Astrocyte (in vitro differentiated cells and primary cell): ENCODE data around the gene APP. TPM values are rescaled to one million over a fixed set of nuclear protein-coding genes. Genes with fewer than 3 reads are reported as not detected.

Experiments
- DNase-seq: peaks from one replicate; pipeline ENCODE4 v3.0.0-alpha.2; 2010; ENCODE audit warnings: low read depth
- FAIRE-seq: peaks from 2 replicates; lab custom pipeline; 2011; peaks lifted over from hg19 to GRCh38; lab: Jason Lieb, UNC
- H2AFZ ChIP-seq: 2 replicates; pipeline ENCODE4 v1.6.0; 2012; ENCODE audit warnings: low read depth, low read length, inconsistent platforms
- H3K27ac ChIP-seq: 2 replicates; pipeline ENCODE4 v1.5.1; 2011; ENCODE audit warnings: low read depth, low read length, inconsistent platforms
- H3K27me3 ChIP-seq: 2 replicates; pipeline ENCODE4 v1.6.0; 2011; ENCODE audit warnings: low read length, inconsistent platforms; ENCODE audit not compliant: insufficient read depth
- H3K36me3 ChIP-seq: 2 replicates; pipeline ENCODE4 v1.5.1; 2011; ENCODE audit warnings: low read length, inconsistent platforms; ENCODE audit not compliant: insufficient read depth
- H3K4me1 ChIP-seq: 2 replicates; pipeline ENCODE4 v1.5.1; 2011; ENCODE audit warnings: low read length, inconsistent platforms; ENCODE audit not compliant: insufficient read depth
- H3K4me2 ChIP-seq: 2 replicates; pipeline ENCODE4 v1.6.0; 2012; ENCODE audit warnings: low read length, inconsistent platforms
- H3K4me3 ChIP-seq: 2 replicates; pipeline ENCODE4 v1.5.1; 2011; ENCODE audit warnings: low read depth, mild to moderate bottlenecking, low read length, inconsistent platforms; ENCODE audit not compliant: insufficient read depth
- H3K79me2 ChIP-seq: 2 replicates; pipeline ENCODE4 v1.6.0; 2012; ENCODE audit warnings: mild to moderate bottlenecking, low read length, inconsistent platforms; ENCODE audit not compliant: insufficient read depth
- H3K9ac ChIP-seq: 2 replicates; pipeline ENCODE4 v1.6.0; 2012; ENCODE audit warnings: mild to moderate bottlenecking, low read length, inconsistent platforms
- H3K9me3 ChIP-seq: 2 replicates; pipeline ENCODE4 v1.5.1; 2012; ENCODE audit warnings: low read depth, mild to moderate bottlenecking, low read length, inconsistent platforms; ENCODE audit not compliant: insufficient read depth
- H4K20me1 ChIP-seq: 2 replicates; pipeline ENCODE4 v1.6.0; 2012; ENCODE audit warnings: low read length, inconsistent platforms; ENCODE audit not compliant: insufficient read depth
- H3K27ac Mint-ChIP-seq: one replicate; pipeline ENCODE4 v1.8.0; 2021; ENCODE audit warnings: mild to moderate bottlenecking, mixed read lengths; ENCODE audit not compliant: unreplicated experiment
- H3K27me3 Mint-ChIP-seq: one replicate; pipeline ENCODE4 v1.8.0; 2021; ENCODE audit warnings: low read depth, mixed read lengths; ENCODE audit not compliant: unreplicated experiment
- H3K36me3 Mint-ChIP-seq: one replicate; pipeline ENCODE4 v1.8.0; 2021; ENCODE audit warnings: low read depth, mixed read lengths; ENCODE audit not compliant: unreplicated experiment
- H3K4me1 Mint-ChIP-seq: one replicate; pipeline ENCODE4 v1.8.0; 2021; ENCODE audit warnings: low read depth, mixed read lengths; ENCODE audit not compliant: unreplicated experiment
- H3K4me3 Mint-ChIP-seq: one replicate; pipeline ENCODE4 v1.8.0; 2021; ENCODE audit warnings: mild to moderate bottlenecking, moderate library complexity, mixed read lengths; ENCODE audit not compliant: unreplicated experiment
- H3K9me3 Mint-ChIP-seq: one replicate; pipeline ENCODE4 v1.8.0; 2021; ENCODE audit warnings: mild to moderate bottlenecking, mixed read lengths; ENCODE audit not compliant: unreplicated experiment
- EZH2 ChIP-seq: IDR thresholded peaks from 2 replicates; pipeline ENCODE4 v1.6.1; 2012; ENCODE audit warnings: mild to moderate bottlenecking, low read length, inconsistent platforms; ENCODE audit not compliant: insufficient read depth
- total RNA-seq: library from RNA; stranded (reverse); gene quantifications from 2 replicates; pipeline ENCODE4 v1.2.1, GENCODE V29; 2021
- TF ChIP-seq, protein P1 (sequence below): IDR thresholded peaks from 2 replicates; pipeline ENCODE4 v1.5.1; 2011; ENCODE audit warnings: low read depth, mild to moderate bottlenecking, inconsistent platforms, low read length, moderate library complexity; ENCODE audit not compliant: insufficient read depth

APP gene
- total RNA-seq, 1 donor from 2014 or later = 823 TPM

GRCh38 chr21:25956993-25957714, 213.4 kb downstream of the APP start:
- Histone ChIP-seq H3K4me3 (no peak overlapping the region), H3K79me2 (no peaks in the 10 kb centered on the region), H3K27ac (no peak overlapping the region), H3K9ac (no peak overlapping the region), H3K4me2 (no peak overlapping the region), H3K27me3 (no peaks in the 10 kb centered on the region), H4K20me1 (no peaks in the 10 kb centered on the region), H3K36me3 (peaks cover 6% of the 10 kb centered on the region), H3K4me1 (peaks cover 7% of the 10 kb centered on the region), H3K9me3 (no peaks in the 10 kb centered on the region), H2AFZ (no peak overlapping the region)
- H3K9me3 Mint-ChIP-seq = no peaks in the 10 kb centered on the region
- FAIRE-seq (peak; percentile 29), DNase-seq (peak; percentile 77)
- H3K36me3 Mint-ChIP-seq = peaks cover 15% of the 10 kb centered on the region
- TF ChIP-seq EZH2 = no peak
- TF ChIP-seq, protein P1, sequence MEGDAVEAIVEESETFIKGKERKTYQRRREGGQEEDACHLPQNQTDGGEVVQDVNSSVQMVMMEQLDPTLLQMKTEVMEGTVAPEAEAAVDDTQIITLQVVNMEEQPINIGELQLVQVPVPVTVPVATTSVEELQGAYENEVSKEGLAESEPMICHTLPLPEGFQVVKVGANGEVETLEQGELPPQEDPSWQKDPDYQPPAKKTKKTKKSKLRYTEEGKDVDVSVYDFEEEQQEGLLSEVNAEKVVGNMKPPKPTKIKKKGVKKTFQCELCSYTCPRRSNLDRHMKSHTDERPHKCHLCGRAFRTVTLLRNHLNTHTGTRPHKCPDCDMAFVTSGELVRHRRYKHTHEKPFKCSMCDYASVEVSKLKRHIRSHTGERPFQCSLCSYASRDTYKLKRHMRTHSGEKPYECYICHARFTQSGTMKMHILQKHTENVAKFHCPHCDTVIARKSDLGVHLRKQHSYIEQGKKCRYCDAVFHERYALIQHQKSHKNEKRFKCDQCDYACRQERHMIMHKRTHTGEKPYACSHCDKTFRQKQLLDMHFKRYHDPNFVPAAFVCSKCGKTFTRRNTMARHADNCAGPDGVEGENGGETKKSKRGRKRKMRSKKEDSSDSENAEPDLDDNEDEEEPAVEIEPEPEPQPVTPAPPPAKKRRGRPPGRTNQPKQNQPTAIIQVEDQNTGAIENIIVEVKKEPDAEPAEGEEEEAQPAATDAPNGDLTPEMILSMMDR = no peak
- no peak overlapping the region for H3K4me3 Mint-ChIP-seq
- no peak overlapping the region for H3K27ac Mint-ChIP-seq
- H3K4me1 Mint-ChIP-seq = peaks cover 2% of the 10 kb centered on the region
- no peaks in the 10 kb centered on the region for H3K27me3 Mint-ChIP-seq

DNA sequence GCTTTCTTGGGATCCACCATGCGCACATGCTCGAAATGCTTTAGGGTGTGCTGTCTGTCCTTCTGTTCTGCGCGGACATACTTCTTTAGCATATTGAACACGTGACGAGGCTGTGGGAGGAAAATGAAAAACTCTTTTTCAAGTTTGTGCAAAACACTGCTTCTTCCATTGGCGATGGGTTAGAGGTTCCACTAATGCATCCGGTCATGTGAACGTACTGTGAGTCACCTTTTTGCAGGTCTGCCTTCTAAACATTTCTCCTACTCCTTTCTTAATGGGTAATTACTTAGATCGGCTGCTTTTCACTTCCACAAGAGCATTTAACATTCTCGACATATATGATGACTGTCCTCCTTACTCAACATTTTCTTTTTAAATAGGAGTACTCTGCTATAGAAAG, 214.9 kb downstream of the APP start:
- H3K9me3 ChIP-seq = no peaks in the 10 kb centered on the region
- no peaks in the 10 kb centered on the region for H4K20me1 ChIP-seq
- peaks cover 6% of the 10 kb centered on the region for H3K36me3 ChIP-seq
- no peaks in the 10 kb centered on the region for H3K27me3 ChIP-seq
- Mint-ChIP-seq H3K4me3 (no peak overlapping the region), H3K36me3 (peaks cover 15% of the 10 kb centered on the region), H3K4me1 (peaks cover 2% of the 10 kb centered on the region), H3K27ac (peak overlapping the region; percentile 22), H3K27me3 (no peaks in the 10 kb centered on the region), H3K9me3 (no peaks in the 10 kb centered on the region)
- FAIRE-seq = no peak
- DNase-seq = no peak
- no peak overlapping the region for H3K4me2 ChIP-seq
- H2AFZ ChIP-seq = no peak overlapping the region
- no peak overlapping the region for H3K4me3 ChIP-seq
- H3K4me1 ChIP-seq = peaks cover 7% of the 10 kb centered on the region
- H3K27ac ChIP-seq = no peak overlapping the region
- no peak overlapping the region for H3K9ac ChIP-seq
- no peaks in the 10 kb centered on the region for H3K79me2 ChIP-seq
- TF ChIP-seq, protein P1 = no peak
- no peak for TF ChIP-seq EZH2

DNA sequence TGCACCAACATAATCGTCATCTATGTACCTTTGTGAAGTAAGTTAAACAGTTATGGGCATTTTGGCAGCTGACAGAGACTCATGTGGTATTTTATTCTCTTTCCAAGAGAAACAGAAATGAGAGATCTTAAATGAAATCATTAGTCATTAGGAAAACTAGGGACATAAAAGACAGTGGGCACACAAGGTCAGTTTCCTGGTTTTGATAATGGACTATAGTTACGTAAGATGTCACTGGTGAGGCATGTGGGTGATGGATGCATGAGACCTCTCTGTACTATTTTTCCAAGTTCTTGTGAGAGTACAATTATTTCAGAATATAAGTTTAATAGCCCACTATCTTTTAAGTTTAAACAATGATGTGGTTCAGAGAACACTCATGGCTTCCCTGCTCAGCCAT, 216.9 kb downstream of the APP start:
- H3K27ac Mint-ChIP-seq = no peak overlapping the region
- no peaks in the 10 kb centered on the region for H3K9me3 Mint-ChIP-seq
- no peak overlapping the region for H3K9ac ChIP-seq
- no peak overlapping the region for H3K27ac ChIP-seq
- no peaks in the 10 kb centered on the region for H3K27me3 ChIP-seq
- TF ChIP-seq, protein P1 = no peak
- TF ChIP-seq EZH2 = no peak
- no peak overlapping the region for H2AFZ ChIP-seq
- H4K20me1 ChIP-seq = no peaks in the 10 kb centered on the region
- peaks cover 7% of the 10 kb centered on the region for H3K36me3 Mint-ChIP-seq
- H3K4me3 ChIP-seq = no peak overlapping the region
- no peaks in the 10 kb centered on the region for H3K79me2 ChIP-seq
- H3K36me3 ChIP-seq = peaks cover 6% of the 10 kb centered on the region
- FAIRE-seq = no peak
- no peaks in the 10 kb centered on the region for H3K9me3 ChIP-seq
- H3K4me1 Mint-ChIP-seq = no peaks in the 10 kb centered on the region
- DNase-seq = no peak
- H3K4me1 ChIP-seq = peaks cover 7% of the 10 kb centered on the region
- H3K27me3 Mint-ChIP-seq = no peaks in the 10 kb centered on the region
- H3K4me3 Mint-ChIP-seq = no peak overlapping the region
- H3K4me2 ChIP-seq = no peak overlapping the region
